ENCODE measurements around the gene ADCY6.

The ADCY6 gene

GRCh38 chr12:48822139-48822538 lies 33.2 kb upstream of the ADCY6 start:
- Histone ChIP-seq H3K9ac (ENCODE audit: insufficient read length, low read depth) (no peak overlapping the region), H3K36me3 (ENCODE audit: insufficient read depth, insufficient read length, low read length) (peaks cover 49% of the 10 kb centered on the region), H3K4me3 (ENCODE audit: insufficient read length, low read depth) (no peak overlapping the region), H3K27me3 (ENCODE audit: insufficient read depth, insufficient read length) (peaks cover 11% of the 10 kb centered on the region), H3K4me1 (ENCODE audit: insufficient read depth, insufficient read length) (peaks cover 18% of the 10 kb centered on the region), H3K9me3 (ENCODE audit: insufficient read depth, low read length) (no peaks in the 10 kb centered on the region)
- no peak for DNase-seq (ENCODE audit: low read depth, low spot score)
- no peak for TF ChIP-seq SUZ12 (IDR thresholded peaks at IDR 0.05; ENCODE audit: extremely low read depth, insufficient read depth, insufficient read length)
- TF ChIP-seq ZNF274 (IDR thresholded peaks at IDR 0.05; ENCODE audit: low read depth, low read length): no peak
- no peak for TF ChIP-seq YY1 (IDR thresholded peaks at IDR 0.05; ENCODE audit: insufficient read depth, insufficient read length)

- TF ChIP-seq YY1 (IDR thresholded peaks at IDR 0.05; ENCODE audit: insufficient read depth, insufficient read length) (no peak), ZNF274 (IDR thresholded peaks at IDR 0.05; ENCODE audit: low read depth, low read length) (no peak), SUZ12 (IDR thresholded peaks at IDR 0.05; ENCODE audit: extremely low read depth, insufficient read depth, insufficient read length) (no peak)
- Histone ChIP-seq H3K9me3 (ENCODE audit: insufficient read depth, low read length) (no peaks in the 10 kb centered on the region), H3K4me1 (ENCODE audit: insufficient read depth, insufficient read length) (peaks cover 18% of the 10 kb centered on the region), H3K4me3 (ENCODE audit: insufficient read length, low read depth) (no peak overlapping the region), H3K9ac (ENCODE audit: insufficient read length, low read depth) (peak overlapping the region; percentile 6), H3K27me3 (ENCODE audit: insufficient read depth, insufficient read length) (peaks cover 23% of the 10 kb centered on the region), H3K36me3 (ENCODE audit: insufficient read depth, insufficient read length, low read length) (peaks cover 32% of the 10 kb centered on the region)
- DNase-seq (ENCODE audit: low read depth, low spot score): no peak
Measured at GRCh38 chr12:48819986-48820725, 31.3 kb upstream of the ADCY6 start.

GRCh38 chr12:48818831-48819590 lies 30.1 kb upstream of the ADCY6 start:
- no peak for DNase-seq (ENCODE audit: low read depth, low spot score)
- H3K9me3 ChIP-seq (ENCODE audit: insufficient read depth, low read length): no peaks in the 10 kb centered on the region
- H3K4me3 ChIP-seq (ENCODE audit: insufficient read length, low read depth): peak overlapping the region; percentile 61
- no peak for TF ChIP-seq YY1 (IDR thresholded peaks at IDR 0.05; ENCODE audit: insufficient read depth, insufficient read length)
- TF ChIP-seq SUZ12 (IDR thresholded peaks at IDR 0.05; ENCODE audit: extremely low read depth, insufficient read depth, insufficient read length): no peak
- no peak for TF ChIP-seq ZNF274 (IDR thresholded peaks at IDR 0.05; ENCODE audit: low read depth, low read length)
- peaks cover 23% of the 10 kb centered on the region for H3K27me3 ChIP-seq (ENCODE audit: insufficient read depth, insufficient read length)
- H3K36me3 ChIP-seq (ENCODE audit: insufficient read depth, insufficient read length, low read length): peaks cover 20% of the 10 kb centered on the region
- peaks cover 18% of the 10 kb centered on the region for H3K4me1 ChIP-seq (ENCODE audit: insufficient read depth, insufficient read length)
- H3K9ac ChIP-seq (ENCODE audit: insufficient read length, low read depth): peak overlapping the region; percentile 65

- peak within 1 kb of the TSS; percentile 61 for H3K4me3 ChIP-seq (ENCODE audit: insufficient read length, low read depth)
- peaks cover 23% of the 10 kb centered on the region for H3K27me3 ChIP-seq (ENCODE audit: insufficient read depth, insufficient read length)
- H3K4me1 ChIP-seq (ENCODE audit: insufficient read depth, insufficient read length): peaks cover 18% of the 10 kb centered on the region
- H3K9ac ChIP-seq (ENCODE audit: insufficient read length, low read depth): peak within 1 kb of the TSS; percentile 83
- TF ChIP-seq SUZ12 (IDR thresholded peaks at IDR 0.05; ENCODE audit: extremely low read depth, insufficient read depth, insufficient read length): no peak
- no peak for TF ChIP-seq ZNF274 (IDR thresholded peaks at IDR 0.05; ENCODE audit: low read depth, low read length)
- no peak for TF ChIP-seq YY1 (IDR thresholded peaks at IDR 0.05; ENCODE audit: insufficient read depth, insufficient read length)
- peak; percentile 69 for DNase-seq (ENCODE audit: low read depth, low spot score)
- peaks cover 12% of the 10 kb centered on the region for H3K36me3 ChIP-seq (ENCODE audit: insufficient read depth, insufficient read length, low read length)
- H3K9me3 ChIP-seq (ENCODE audit: insufficient read depth, low read length): no peaks in the 10 kb centered on the region
Measured at GRCh38 chr12:48817873-48818830, 29.3 kb upstream of the ADCY6 start, which contains the start of gene CACNB3. CACNB3 (plus strand) TSS chr12:48818496; CDS start chr12:48818930, 434 bp downstream.

- H3K9ac ChIP-seq (ENCODE audit: insufficient read length, low read depth): peak overlapping the region; percentile 24
- peaks cover 5% of the 10 kb centered on the region for H3K36me3 ChIP-seq (ENCODE audit: insufficient read depth, insufficient read length, low read length)
Measured at GRCh38 chr12:48816143-48816854, 27.4 kb upstream of the ADCY6 start.

More at GRCh38 chr12:48816143-48816854, 27.4 kb upstream of the ADCY6 start:
- H3K27me3 ChIP-seq (ENCODE audit: insufficient read depth, insufficient read length): peaks cover 23% of the 10 kb centered on the region
- TF ChIP-seq SUZ12 (IDR thresholded peaks at IDR 0.05; ENCODE audit: extremely low read depth, insufficient read depth, insufficient read length) (no peak), ZNF274 (IDR thresholded peaks at IDR 0.05; ENCODE audit: low read depth, low read length) (no peak), YY1 (IDR thresholded peaks at IDR 0.05; ENCODE audit: insufficient read depth, insufficient read length) (no peak)
- no peaks in the 10 kb centered on the region for H3K9me3 ChIP-seq (ENCODE audit: insufficient read depth, low read length)
- DNase-seq (ENCODE audit: low read depth, low spot score): no peak
- H3K4me3 ChIP-seq (ENCODE audit: insufficient read length, low read depth): no peak overlapping the region
- peaks cover 34% of the 10 kb centered on the region for H3K4me1 ChIP-seq (ENCODE audit: insufficient read depth, insufficient read length)

Data from NT2/D1 (cell line).